HEK293 (cell line): ENCODE measurements around the gene SPRR4.
"Not testable (repeated sequence)": the region's sequence is repeated elsewhere in the genome, so short reads cannot be mapped to it uniquely, and the experiment has no call there.

Experiments
- SETDB1 ChIP-seq: IDR thresholded peaks from one replicate; pipeline ENCODE4 v1.6.1; 2017; ENCODE audit warnings: mild to moderate bottlenecking, low read length, moderate library complexity, mixed read lengths; ENCODE audit not compliant: insufficient read length
- ZBTB48 ChIP-seq: fragments of 450-650 bp; formaldehyde crosslinking; IDR thresholded peaks from 2 replicates; pipeline ENCODE4 v1.5.1; 2016; ENCODE audit warnings: missing biosample characterization, missing genetic modification characterization
- ZBTB7A ChIP-seq: fragments of 450-650 bp; formaldehyde crosslinking; IDR thresholded peaks from 2 replicates; pipeline ENCODE4 v1.5.1; 2016; ENCODE audit warnings: low read depth, missing biosample characterization, missing genetic modification characterization
- ZIC2 ChIP-seq: fragments of 450-650 bp; formaldehyde crosslinking; IDR thresholded peaks from 2 replicates; pipeline ENCODE4 v1.5.1; 2016; ENCODE audit warnings: missing biosample characterization, missing genetic modification characterization
- ZNF23 ChIP-seq: fragments of 450-650 bp; formaldehyde crosslinking; IDR thresholded peaks from 2 replicates; pipeline ENCODE4 v1.5.1; 2016; ENCODE audit warnings: missing biosample characterization, missing genetic modification characterization, borderline replicate concordance
- ZNF274 ChIP-seq, 2 experiments: fragments of 200-500 bp in 1 of 2; fragments of 450-650 bp in 1 of 2; sonication (Bioruptor generic) in 1 of 2; formaldehyde crosslinking in 1 of 2; IDR thresholded peaks; 2 replicates each; pipeline versions ENCODE4 v1.5.1 to v1.6.1; 2014 to 2016; ENCODE audit warnings: borderline replicate concordance in 1 of 2, inconsistent platforms in 1 of 2, low read length in 1 of 2, missing biosample characterization in 1 of 2, missing genetic modification characterization in 1 of 2
- ZNF391 ChIP-seq: fragments of 450-650 bp; formaldehyde crosslinking; IDR thresholded peaks from 2 replicates; pipeline ENCODE4 v1.5.1; 2016; ENCODE audit warnings: low read depth, missing biosample characterization, missing genetic modification characterization, borderline replicate concordance
- ZNF529 ChIP-seq: fragments of 450-650 bp; formaldehyde crosslinking; IDR thresholded peaks from 2 replicates; pipeline ENCODE4 v1.5.1; 2017; ENCODE audit warnings: missing genetic modification characterization, missing biosample characterization; ENCODE audit not compliant: insufficient replicate concordance
- ZNF530 ChIP-seq: fragments of 450-650 bp; formaldehyde crosslinking; IDR thresholded peaks from 2 replicates; pipeline ENCODE4 v1.5.1; 2016; ENCODE audit warnings: low read depth, missing biosample characterization, missing genetic modification characterization
- ZSCAN30 ChIP-seq: fragments of 450-650 bp; IDR thresholded peaks from 2 replicates; pipeline ENCODE4 v1.5.1; 2018; ENCODE audit warnings: missing biosample characterization, mild to moderate bottlenecking, missing genetic modification characterization, moderate library complexity
- TF ChIP-seq, protein P1 (sequence below): fragments of 450-650 bp; formaldehyde crosslinking; IDR thresholded peaks from 2 replicates; pipeline ENCODE4 v1.5.1; 2016; ENCODE audit warnings: missing biosample characterization, missing genetic modification characterization

- TF ChIP-seq, protein P1, sequence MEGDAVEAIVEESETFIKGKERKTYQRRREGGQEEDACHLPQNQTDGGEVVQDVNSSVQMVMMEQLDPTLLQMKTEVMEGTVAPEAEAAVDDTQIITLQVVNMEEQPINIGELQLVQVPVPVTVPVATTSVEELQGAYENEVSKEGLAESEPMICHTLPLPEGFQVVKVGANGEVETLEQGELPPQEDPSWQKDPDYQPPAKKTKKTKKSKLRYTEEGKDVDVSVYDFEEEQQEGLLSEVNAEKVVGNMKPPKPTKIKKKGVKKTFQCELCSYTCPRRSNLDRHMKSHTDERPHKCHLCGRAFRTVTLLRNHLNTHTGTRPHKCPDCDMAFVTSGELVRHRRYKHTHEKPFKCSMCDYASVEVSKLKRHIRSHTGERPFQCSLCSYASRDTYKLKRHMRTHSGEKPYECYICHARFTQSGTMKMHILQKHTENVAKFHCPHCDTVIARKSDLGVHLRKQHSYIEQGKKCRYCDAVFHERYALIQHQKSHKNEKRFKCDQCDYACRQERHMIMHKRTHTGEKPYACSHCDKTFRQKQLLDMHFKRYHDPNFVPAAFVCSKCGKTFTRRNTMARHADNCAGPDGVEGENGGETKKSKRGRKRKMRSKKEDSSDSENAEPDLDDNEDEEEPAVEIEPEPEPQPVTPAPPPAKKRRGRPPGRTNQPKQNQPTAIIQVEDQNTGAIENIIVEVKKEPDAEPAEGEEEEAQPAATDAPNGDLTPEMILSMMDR (tag by site-specific recombination), result not testable (repeated sequence)
- not testable (repeated sequence) for TF ChIP-seq ZBTB48 (tag by site-specific recombination); ZNF529 (tag by site-specific recombination); ZSCAN30 (tag by site-specific recombination); ZBTB7A (tag by site-specific recombination); ZNF530 (tag by site-specific recombination); ZNF23 (tag by site-specific recombination); ZNF274 (IDR thresholded peaks at IDR 0.05; ENCODE audit: low read length); ZNF274 (tag by site-specific recombination; IDR thresholded peaks at IDR 0.05; ENCODE audit: borderline replicate concordance); ZNF391 (tag by site-specific recombination); ZIC2; SETDB1
Measured at GRCh38 chr1:153011235-153011758, 40.8 kb downstream of the SPRR4 start.
